Transverse colon (tissue), 4 donors: Measurements from ENCODE around the gene ILF2.

Source experiments
- CTCF ChIP-seq, 5 experiments: fragments of 200-600 bp in 3 of 5; fragments of 450-650 bp in 2 of 5; sonication (generic) in 3 of 5; IDR thresholded peaks; 1 replicate in 2 of 5; 2 replicates in 3 of 5; pipeline ENCODE4 v1.5.1; 2016 to 2017; ENCODE audit warnings: antibody characterized with exemption in 5 of 5, inconsistent platforms in 3 of 5, mild to moderate bottlenecking in 2 of 5, moderate library complexity in 1 of 5
- EP300 ChIP-seq: sonication (generic); formaldehyde crosslinking; IDR thresholded peaks from one replicate; pipeline ENCODE4 v1.6.1; 2017; ENCODE audit warnings: antibody characterized with exemption, low read depth
- POLR2A ChIP-seq: fragments of 450-650 bp; IDR thresholded peaks from one replicate; pipeline ENCODE4 v1.6.1; 2016; ENCODE audit warnings: antibody characterized with exemption, mild to moderate bottlenecking, moderate library complexity
- POLR2AphosphoS5 ChIP-seq, 3 donors: sonication (generic); formaldehyde crosslinking; IDR thresholded peaks; one replicate each; pipeline ENCODE4 v1.6.1; 2016; ENCODE audit warnings: antibody characterized with exemption in 3 of 3

DNA sequence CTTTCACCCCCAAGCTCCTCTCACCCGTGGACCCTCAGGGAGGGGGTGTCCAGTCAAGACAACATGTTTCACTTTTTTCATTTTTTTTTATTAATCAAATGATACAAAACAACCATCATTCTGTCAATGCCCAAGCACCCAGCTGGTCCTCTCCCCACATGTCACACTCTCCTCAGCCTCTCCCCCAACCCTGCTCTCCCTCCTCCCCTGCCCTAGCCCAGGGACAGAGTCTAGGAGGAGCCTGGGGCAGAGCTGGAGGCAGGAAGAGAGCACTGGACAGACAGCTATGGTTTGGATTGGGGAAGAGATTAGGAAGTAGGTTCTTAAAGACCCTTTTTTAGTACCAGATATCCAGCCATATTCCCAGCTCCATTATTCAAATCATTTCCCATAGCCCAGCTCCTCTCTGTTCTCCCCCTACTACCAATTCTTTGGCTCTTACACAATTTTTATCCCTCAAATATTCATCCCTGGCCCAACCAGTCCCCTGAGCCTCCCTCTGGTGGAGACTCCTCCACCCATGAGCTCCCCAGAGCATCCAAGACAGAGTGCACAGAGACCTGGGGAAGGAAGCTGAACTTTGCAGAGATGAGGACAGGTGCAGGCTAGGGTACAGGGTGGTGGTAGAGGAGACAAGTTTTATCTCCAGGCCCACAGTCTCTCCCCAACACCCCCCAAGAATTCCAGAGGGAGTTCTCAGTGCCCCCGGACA lies 56.4 kb downstream of the ILF2 start:
- TF ChIP-seq POLR2A (no peak), CTCF (IDR thresholded peaks at IDR 0.05) (no peak), EP300 (no peak), POLR2AphosphoS5 (IDR thresholded peaks at IDR 0.05) (peak in 1 of 3 donors; percentile 8)
